ENCODE results near the gene NEUROD6. TPM values are rescaled to one million over a fixed set of nuclear protein-coding genes. Genes with fewer than 3 reads are reported as not detected.

Gene NEUROD6
- polyA plus RNA-seq, 1 donor from 2014 or later = not detected

- no peak for TF ChIP-seq TAF1 (IDR thresholded peaks at IDR 0.05; ENCODE audit: low read depth)
- no peak for TF ChIP-seq EP300 (conservative IDR thresholded peaks at IDR 0.05; ENCODE audit: poor library complexity, severe bottlenecking)
- no peak for TF ChIP-seq EZH2 (IDR thresholded peaks at IDR 0.05; ENCODE audit: borderline replicate concordance, insufficient read depth, low read length, poor library complexity, severe bottlenecking)
- no peak for TF ChIP-seq POLR2AphosphoS5 (IDR thresholded peaks at IDR 0.05)
- no peak for TF ChIP-seq SMC3 (conservative IDR thresholded peaks at IDR 0.05; ENCODE audit: poor library complexity)
- no peak for TF ChIP-seq CTCF (IDR thresholded peaks at IDR 0.05; ENCODE audit: poor library complexity, severe bottlenecking)
- TF ChIP-seq RAD21 (conservative IDR thresholded peaks at IDR 0.05) = no peak
- no peak for TF ChIP-seq MXI1 (conservative IDR thresholded peaks at IDR 0.05; ENCODE audit: poor library complexity, severe bottlenecking)
- no peak for TF ChIP-seq REST (IDR thresholded peaks at IDR 0.05; ENCODE audit: borderline replicate concordance)
These were observed 49.9 kb downstream of the NEUROD6 start for GRCh38 chr7:31290601-31291000.

More at GRCh38 chr7:31290601-31291000, 49.9 kb downstream of the NEUROD6 start:
- Histone ChIP-seq H3K27ac (ENCODE audit: low read length) (no peak overlapping the region), H3K36me3 (ENCODE audit: insufficient read depth, low read length) (no peaks in the 10 kb centered on the region), H3K9me2 (ENCODE audit: insufficient read depth, low read length) (no peaks in the 10 kb centered on the region), H3K27me3 (ENCODE audit: insufficient read depth, low read depth, low read length) (no peaks in the 10 kb centered on the region), H3K9ac (ENCODE audit: low read length) (no peak overlapping the region), H3K79me2 (replicated peaks; ENCODE audit: insufficient read depth, low read length) (no peaks in the 10 kb centered on the region), H3K9me3 (ENCODE audit: low read length) (no peaks in the 10 kb centered on the region), H4K20me1 (ENCODE audit: insufficient read depth) (no peaks in the 10 kb centered on the region), H3K4me2 (ENCODE audit: low read length) (no peak overlapping the region), H3K4me3 (ENCODE audit: low read length) (no peak overlapping the region), H2AFZ (ENCODE audit: low read depth, low read length) (no peak overlapping the region), H3F3A (ENCODE audit: insufficient read depth, low read length, poor library complexity, severe bottlenecking) (no peaks in the 10 kb centered on the region)

Small RNAs within 50 kb of the gene (small RNA-seq; reads per million reads assigned to genes)
- gene AC006380.1 = 0 reads per million in 3 experiments

Other genes with a start within 250 kb of the NEUROD6 start
- gene ITPRID1, start 173.4 kb upstream of the NEUROD6 start, polyA plus RNA-seq = not detected in 2 replicates